Measurements from ENCODE around the gene ME3.

ME3 gene

DNA sequence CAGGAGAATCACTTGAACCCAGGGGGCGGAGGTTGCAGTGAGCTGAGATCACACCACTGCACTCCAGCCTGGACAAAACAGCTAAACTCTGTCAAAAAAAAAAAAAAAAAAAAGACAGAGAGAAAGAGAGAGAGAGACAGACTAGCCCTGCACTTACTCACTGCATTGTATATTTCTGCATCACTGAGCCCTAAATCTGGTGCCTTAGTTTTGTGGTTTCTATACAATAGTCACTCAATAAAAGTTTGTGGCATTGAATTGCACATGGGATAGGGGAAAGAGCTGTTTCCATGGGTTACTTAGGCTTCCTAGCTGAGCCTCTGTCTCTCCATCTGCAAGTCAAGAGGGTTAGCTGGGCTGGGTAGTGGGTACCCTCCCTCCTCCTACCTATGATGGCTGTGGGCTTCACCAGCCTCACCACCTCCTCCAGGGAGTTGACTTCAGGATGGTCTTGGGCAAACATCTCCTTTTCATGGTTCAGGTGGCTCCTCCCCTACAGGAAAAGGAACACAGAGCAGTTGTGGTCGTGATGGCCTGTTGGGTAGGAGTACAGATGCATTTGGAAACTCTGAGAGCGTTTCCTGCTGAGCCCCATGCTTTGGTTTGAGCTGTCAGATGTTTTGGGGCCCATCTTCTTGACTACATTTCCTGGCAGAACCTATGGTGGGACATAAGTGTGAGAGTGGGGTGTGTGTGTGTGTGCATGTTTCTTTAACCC lies 224.5 kb downstream of the ME3 start:
- TF ChIP-seq CTCF (IDR thresholded peaks at IDR 0.05; ENCODE audit: insufficient read depth, low read depth, low read length, missing control alignments) = no peak
- peak; percentile 20 for DNase-seq (ENCODE audit: low read depth)
- H3K4me3 ChIP-seq (ENCODE audit: low read depth, low read length) = no peak overlapping the region

GRCh38 chr11:86446924-86447285 lies 225.5 kb downstream of the ME3 start:
- DNase-seq (ENCODE audit: low read depth) = no peak
- no peak for TF ChIP-seq CTCF (IDR thresholded peaks at IDR 0.05; ENCODE audit: insufficient read depth, low read depth, low read length, missing control alignments)
- H3K4me3 ChIP-seq (ENCODE audit: low read depth, low read length) = no peak overlapping the region

- TF ChIP-seq CTCF (IDR thresholded peaks at IDR 0.05; ENCODE audit: insufficient read depth, low read depth, low read length, missing control alignments) = no peak
- DNase-seq (ENCODE audit: low read depth) = peak; percentile 22
- no peak overlapping the region for H3K4me3 ChIP-seq (ENCODE audit: low read depth, low read length)
These were observed 226.1 kb downstream of the ME3 start for GRCh38 chr11:86446163-86446923.

DNA sequence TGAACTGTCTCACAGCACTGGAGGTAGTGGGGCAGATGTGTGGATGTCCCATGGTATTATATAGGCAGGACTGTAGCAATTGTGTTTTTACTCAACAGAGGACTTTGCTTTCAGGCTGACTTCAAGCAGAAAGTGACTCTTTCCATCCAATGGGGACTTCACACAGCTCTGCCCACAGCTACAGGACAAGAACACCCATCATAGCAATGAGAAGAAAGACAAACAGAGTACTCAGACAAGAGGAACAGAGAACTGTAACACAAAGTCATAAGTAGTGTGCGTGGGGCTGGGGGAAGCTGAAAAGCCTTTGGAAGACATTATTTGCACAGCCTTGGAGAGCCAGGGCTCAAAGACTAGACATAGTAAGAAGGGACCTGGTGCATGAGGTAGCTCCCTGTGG lies 227.4 kb downstream of the ME3 start:
- DNase-seq (ENCODE audit: low read depth) = peak; percentile 14

GRCh38 chr11:86443415-86443814 lies 229.0 kb downstream of the ME3 start:
- DNase-seq (ENCODE audit: low read depth) = peak; percentile 33
- no peak for TF ChIP-seq CTCF (IDR thresholded peaks at IDR 0.05; ENCODE audit: insufficient read depth, low read depth, low read length, missing control alignments)
- H3K4me3 ChIP-seq (ENCODE audit: low read depth, low read length) = no peak overlapping the region

More for the DNA sequence above, 227.4 kb downstream of the ME3 start:
- TF ChIP-seq CTCF (IDR thresholded peaks at IDR 0.05; ENCODE audit: insufficient read depth, low read depth, low read length, missing control alignments) = no peak
- no peak overlapping the region for H3K4me3 ChIP-seq (ENCODE audit: low read depth, low read length)

- DNase-seq (ENCODE audit: low read depth) = no peak
- H3K4me3 ChIP-seq (ENCODE audit: low read depth, low read length) = no peak overlapping the region
- no peak for TF ChIP-seq CTCF (IDR thresholded peaks at IDR 0.05; ENCODE audit: insufficient read depth, low read depth, low read length, missing control alignments)
These were observed 229.6 kb downstream of the ME3 start for GRCh38 chr11:86442827-86443226.

Measured in GM12865 (cell line).